Measurements from ENCODE around the gene BPIFA3. TPM values are rescaled to one million over a fixed set of nuclear protein-coding genes. Genes with fewer than 3 reads are reported as not detected.

The BPIFA3 gene
- total RNA-seq, 4 donors from 2014 or later, result not detected

- no peaks in the 10 kb centered on the region for H3K9me3 ChIP-seq
- TF ChIP-seq POLR2A (IDR thresholded peaks at IDR 0.05), result no peak
- TF ChIP-seq CTCF (IDR thresholded peaks at IDR 0.05), result no peak
- H3K27ac ChIP-seq, result no peak overlapping the region
- H3K4me3 ChIP-seq, result no peak overlapping the region
- DNase-seq, result no peak
- H3K27me3 ChIP-seq, result no peaks in the 10 kb centered on the region
- no peaks in the 10 kb centered on the region for H3K4me1 ChIP-seq
- no peaks in the 10 kb centered on the region for H3K36me3 ChIP-seq
- intact Hi-C loops (cut with DNase I; ENCODE audit: low total_unique reads), result no loop called here
Observed at GRCh38 chr20:33192912-33193501, 24.1 kb upstream of the BPIFA3 start.

- Histone ChIP-seq H3K27ac (no peak overlapping the region), H3K36me3 (no peaks in the 10 kb centered on the region), H3K9me3 (no peaks in the 10 kb centered on the region), H3K27me3 (no peaks in the 10 kb centered on the region), H3K4me3 (no peak overlapping the region), H3K4me1 (no peaks in the 10 kb centered on the region)
- intact Hi-C loops (cut with DNase I; ENCODE audit: low total_unique reads), result no loop called here
- DNase-seq, result no peak
- no peak for TF ChIP-seq POLR2A (IDR thresholded peaks at IDR 0.05)
- no peak for TF ChIP-seq CTCF (IDR thresholded peaks at IDR 0.05)
Observed at GRCh38 chr20:33199026-33199425, 18.1 kb upstream of the BPIFA3 start.

- H3K27me3 ChIP-seq, result no peaks in the 10 kb centered on the region
- H3K9me3 ChIP-seq, result no peaks in the 10 kb centered on the region
- TF ChIP-seq POLR2A (IDR thresholded peaks at IDR 0.05) (no peak), CTCF (IDR thresholded peaks at IDR 0.05) (no peak)
- H3K36me3 ChIP-seq, result no peaks in the 10 kb centered on the region
- H3K4me3 ChIP-seq, result no peak overlapping the region
- no peak overlapping the region for H3K27ac ChIP-seq
- intact Hi-C loops (cut with DNase I; ENCODE audit: low total_unique reads), result no loop called here
- H3K4me1 ChIP-seq, result no peaks in the 10 kb centered on the region
- no peak for DNase-seq
Observed at GRCh38 chr20:33202451-33202850, 14.7 kb upstream of the BPIFA3 start.

DNA sequence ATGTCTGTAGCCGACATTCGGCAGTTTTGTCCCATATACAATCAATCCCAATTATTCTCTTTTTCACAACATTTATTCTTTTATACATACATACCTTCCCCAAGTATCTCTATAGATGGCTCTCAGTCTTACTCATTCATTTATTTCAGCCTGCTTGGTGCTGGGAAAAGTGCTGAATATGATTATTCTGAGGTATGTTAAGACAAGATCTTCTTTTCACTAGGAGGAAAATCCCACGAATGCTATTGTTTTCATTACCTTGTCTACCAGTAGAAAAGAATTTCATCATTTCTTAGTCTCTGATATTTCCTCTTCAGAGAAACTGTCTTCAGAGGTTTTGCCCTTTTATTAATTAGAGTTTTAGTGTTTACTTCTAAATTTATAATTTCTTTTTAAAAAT lies 13.7 kb upstream of the BPIFA3 start:
- intact Hi-C loops (cut with DNase I; ENCODE audit: low total_unique reads), result no loop called here
- Histone ChIP-seq H3K4me1 (no peaks in the 10 kb centered on the region), H3K36me3 (no peaks in the 10 kb centered on the region), H3K9me3 (no peaks in the 10 kb centered on the region), H3K4me3 (no peak overlapping the region), H3K27me3 (no peaks in the 10 kb centered on the region), H3K27ac (no peak overlapping the region)
- DNase-seq, result no peak
- TF ChIP-seq CTCF (IDR thresholded peaks at IDR 0.05) (no peak), POLR2A (IDR thresholded peaks at IDR 0.05) (no peak)

GRCh38 chr20:33209789-33210188 lies 7.4 kb upstream of the BPIFA3 start:
- H3K36me3 ChIP-seq, result no peaks in the 10 kb centered on the region
- TF ChIP-seq CTCF (IDR thresholded peaks at IDR 0.05) (no peak), POLR2A (IDR thresholded peaks at IDR 0.05) (no peak)
- H3K9me3 ChIP-seq, result no peaks in the 10 kb centered on the region
- intact Hi-C loops (cut with DNase I; ENCODE audit: low total_unique reads), result no loop called here
- no peak overlapping the region for H3K27ac ChIP-seq
- no peaks in the 10 kb centered on the region for H3K4me1 ChIP-seq
- H3K4me3 ChIP-seq, result no peak overlapping the region
- H3K27me3 ChIP-seq, result no peaks in the 10 kb centered on the region
- peak in 1 of 2 donors; percentile 18 for DNase-seq
